ENCODE measurements around the gene MAP3K20. TPM values are rescaled to one million over a fixed set of nuclear protein-coding genes. Genes with fewer than 3 reads are reported as not detected.

Gene MAP3K20
- total RNA-seq, 4 donors from 2014 or later, result 6.8 to 32.2 (median 15.3) TPM

GRCh38 chr2:173059292-173059691 lies 16.4 kb upstream of the MAP3K20 start:
- Histone ChIP-seq H3K27me3 (no peaks in the 10 kb centered on the region), H3K27ac (no peak overlapping the region), H3K4me1 (no peaks in the 10 kb centered on the region), H3K36me3 (no peaks in the 10 kb centered on the region), H3K9me3 (no peaks in the 10 kb centered on the region), H3K4me3 (no peak overlapping the region)
- no peak for DNase-seq
- TF ChIP-seq CTCF (IDR thresholded peaks at IDR 0.05) (no peak), POLR2A (IDR thresholded peaks at IDR 0.05) (no peak)

- Histone ChIP-seq H3K27me3 (no peaks in the 10 kb centered on the region), H3K27ac (no peak overlapping the region), H3K9me3 (no peaks in the 10 kb centered on the region), H3K36me3 (no peaks in the 10 kb centered on the region), H3K4me3 (no peak overlapping the region), H3K4me1 (no peaks in the 10 kb centered on the region)
- no peak for DNase-seq
- TF ChIP-seq POLR2A (IDR thresholded peaks at IDR 0.05) (no peak), CTCF (IDR thresholded peaks at IDR 0.05) (no peak)
Observed at GRCh38 chr2:173059971-173060461, 15.6 kb upstream of the MAP3K20 start.

DNA sequence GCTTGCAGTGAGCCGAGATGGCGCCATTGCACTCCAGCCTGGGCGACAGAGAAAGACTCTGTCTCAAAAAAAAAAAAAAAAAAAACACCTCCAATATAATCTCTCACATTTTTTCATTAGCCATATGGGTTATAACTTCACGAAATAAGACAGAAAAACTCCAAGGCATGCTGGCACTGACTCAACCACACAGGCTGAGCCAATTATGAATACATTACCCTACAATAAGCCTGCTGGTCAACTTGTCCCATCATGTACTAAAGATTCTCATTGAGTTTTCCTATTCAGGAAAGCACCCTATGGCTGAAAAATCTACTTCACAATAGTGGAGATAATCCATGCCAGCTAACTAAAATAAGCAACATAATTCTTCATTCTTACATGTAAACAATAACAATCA lies 12.8 kb upstream of the MAP3K20 start:
- no peak overlapping the region for H3K27ac ChIP-seq

DNA sequence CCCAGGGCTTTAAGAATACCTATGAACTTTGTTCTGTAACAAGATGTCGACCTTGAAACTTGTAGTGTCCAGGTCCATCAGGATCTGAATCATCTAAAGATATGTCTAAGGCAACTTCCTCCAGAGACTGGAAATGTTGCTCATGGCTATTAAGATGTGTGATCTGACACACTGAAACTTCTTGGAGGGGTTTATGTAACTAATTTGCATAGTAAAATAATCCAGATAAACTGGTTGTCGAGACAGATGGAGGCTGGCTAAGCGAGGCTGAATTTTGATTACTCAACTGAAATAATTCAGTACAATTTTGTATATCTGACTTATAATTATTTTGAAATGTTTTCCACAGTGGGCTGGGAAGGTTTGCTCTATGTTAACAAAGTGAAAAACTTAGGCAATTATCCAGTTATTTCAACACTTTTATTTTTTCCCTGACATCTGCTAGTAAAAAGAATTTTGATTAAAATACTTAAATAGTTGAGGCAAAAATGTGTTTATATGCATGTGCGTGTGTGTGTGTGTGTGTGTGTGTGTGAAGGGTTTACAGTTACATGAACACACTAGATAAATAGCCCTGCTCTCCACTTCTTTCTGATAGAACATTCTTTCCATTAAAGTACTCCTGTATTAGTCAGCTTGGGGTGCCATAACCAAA lies 11.4 kb upstream of the MAP3K20 start:
- Histone ChIP-seq H3K36me3 (no peaks in the 10 kb centered on the region), H3K27me3 (no peaks in the 10 kb centered on the region), H3K4me3 (no peak overlapping the region), H3K9me3 (no peaks in the 10 kb centered on the region), H3K27ac (peak overlapping the region in 1 of 4 donors; percentile 3), H3K4me1 (no peaks in the 10 kb centered on the region)
- no peak for TF ChIP-seq POLR2A (IDR thresholded peaks at IDR 0.05)
- no peak for TF ChIP-seq CTCF (IDR thresholded peaks at IDR 0.05)
- DNase-seq, result no peak

More for the DNA sequence above, 12.8 kb upstream of the MAP3K20 start:
- Histone ChIP-seq H3K27me3 (no peaks in the 10 kb centered on the region), H3K4me1 (no peaks in the 10 kb centered on the region), H3K9me3 (no peaks in the 10 kb centered on the region), H3K4me3 (no peak overlapping the region), H3K36me3 (no peaks in the 10 kb centered on the region)
- TF ChIP-seq CTCF (IDR thresholded peaks at IDR 0.05) (no peak), POLR2A (IDR thresholded peaks at IDR 0.05) (no peak)
- no peak for DNase-seq

DNA sequence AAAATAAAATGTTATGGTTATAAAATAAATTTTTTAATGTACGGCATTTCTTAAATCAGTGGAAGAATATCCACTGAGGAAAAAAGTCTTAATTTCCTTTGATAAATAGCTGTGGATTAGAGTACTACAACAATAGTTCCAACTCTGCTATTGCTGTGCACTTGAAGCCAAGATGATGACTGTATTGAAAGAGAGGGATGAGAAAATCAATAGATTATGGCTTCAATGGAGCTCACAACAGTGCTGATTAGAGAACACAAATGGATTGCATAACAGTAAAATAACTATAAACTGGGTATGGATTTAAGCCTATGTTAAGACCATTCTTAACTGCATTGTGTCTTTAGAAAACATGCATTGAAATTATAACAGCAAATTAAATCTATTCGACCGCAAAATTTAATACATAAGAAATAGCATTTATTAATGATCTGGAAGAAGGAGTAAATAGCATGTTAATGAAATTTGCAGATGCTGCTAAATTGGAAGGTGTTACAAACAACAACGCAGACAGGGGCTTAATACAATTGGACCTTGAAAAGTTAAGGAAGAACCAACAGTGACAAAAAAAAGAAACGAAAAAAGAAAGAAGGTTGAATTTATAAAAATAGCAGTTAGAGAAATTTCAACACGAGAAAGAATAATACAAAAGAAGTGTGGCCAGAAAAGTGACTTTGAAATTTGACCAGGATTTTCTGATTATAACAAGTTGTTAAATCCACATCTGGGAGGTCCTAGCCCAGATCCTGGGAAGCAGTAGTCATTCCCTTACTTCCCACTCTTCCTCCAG lies 8.6 kb upstream of the MAP3K20 start:
- no peak overlapping the region for H3K4me3 ChIP-seq
- H3K9me3 ChIP-seq, result no peaks in the 10 kb centered on the region
- no peaks in the 10 kb centered on the region for H3K36me3 ChIP-seq

More for the DNA sequence above, 8.6 kb upstream of the MAP3K20 start:
- H3K4me1 ChIP-seq, result no peaks in the 10 kb centered on the region
- no peaks in the 10 kb centered on the region for H3K27me3 ChIP-seq
- TF ChIP-seq CTCF (IDR thresholded peaks at IDR 0.05), result no peak
- TF ChIP-seq POLR2A (IDR thresholded peaks at IDR 0.05), result no peak
- no peak overlapping the region for H3K27ac ChIP-seq
- DNase-seq, result no peak

All from Peyer's patch (tissue), 4 donors.